AG04450 (cell line): ENCODE measurements around the gene DNAJC1. TPM values are rescaled to one million over a fixed set of nuclear protein-coding genes. Genes with fewer than 3 reads are reported as not detected.

Experiments
- CTCF ChIA-PET: fragments of 300-600, 350-600 bp; formaldehyde crosslinking; extraction: SDS; loops from one replicate; lab custom pipeline; 2022; ENCODE audit warnings: antibody characterized with exemption, inconsistent platforms; lab: Charles Lee
- POLR2A ChIA-PET: fragments of 350-600 bp; formaldehyde crosslinking; extraction: SDS; loops from one replicate; lab custom pipeline; 2021; ENCODE audit warnings: antibody characterized with exemption, inconsistent platforms; lab: Yijun Ruan, JAX
- DNase-seq: peaks from one replicate; pipeline ENCODE4 v3.0.0-alpha.2; 2011; ENCODE audit warnings: low read depth, low spot score
- H3K27ac ChIP-seq: one replicate; pipeline ENCODE4 v1.5.1; 2012; ENCODE audit warnings: low read depth, low read length, control low read depth
- H3K27me3 ChIP-seq: one replicate; pipeline ENCODE4 v1.6.0; 2012; ENCODE audit warnings: low read length; ENCODE audit not compliant: control insufficient read depth, insufficient read depth
- H3K4me3 ChIP-seq: 2 replicates; pipeline ENCODE4 v1.5.1; 2011; ENCODE audit warnings: mild to moderate bottlenecking, low read depth, low read length, control low read depth
- H3K9me3 ChIP-seq: 2 replicates; pipeline ENCODE4 v1.5.1; 2012; ENCODE audit warnings: low read length; ENCODE audit not compliant: control insufficient read depth, insufficient read depth
- polyA plus RNA-seq: library from polyadenylated mRNA; depleted of rRNA; stranded (reverse); fragments of >200 nt; gene quantifications from 2 replicates; pipeline ENCODE4 v1.2.3, GENCODE V29; 2011
- TF ChIP-seq, protein P1 (sequence below): IDR thresholded peaks from 2 replicates; pipeline ENCODE4 v1.5.1; 2011; ENCODE audit warnings: low read depth, low read length, control low read depth, inconsistent platforms

Gene DNAJC1
- polyA plus RNA-seq, 1 experiment: 21.5 TPM

DNA sequence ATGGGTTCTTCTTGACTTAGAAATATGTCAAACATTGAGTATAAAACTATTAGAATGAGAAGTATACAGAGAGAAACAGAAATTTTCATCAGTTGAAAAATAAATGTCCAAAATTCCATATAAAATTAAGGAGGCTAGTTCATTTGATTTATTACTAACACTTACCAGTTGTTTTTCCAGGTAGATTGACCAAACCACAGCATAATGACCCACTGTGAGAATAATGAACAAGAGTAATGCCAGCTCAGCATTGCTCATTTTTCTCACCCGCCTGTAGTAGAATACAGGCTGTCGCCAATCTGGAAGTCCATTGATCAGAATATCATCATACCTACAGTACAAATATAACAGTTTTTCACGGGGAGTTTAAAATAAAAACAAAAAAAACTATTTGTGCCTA lies 82.9 kb downstream of the DNAJC1 start:
- Histone ChIP-seq H3K27me3 (no peaks in the 10 kb centered on the region), H3K27ac (no peak overlapping the region), H3K4me3 (no peak overlapping the region), H3K9me3 (no peaks in the 10 kb centered on the region)
- TF ChIP-seq, protein P1, sequence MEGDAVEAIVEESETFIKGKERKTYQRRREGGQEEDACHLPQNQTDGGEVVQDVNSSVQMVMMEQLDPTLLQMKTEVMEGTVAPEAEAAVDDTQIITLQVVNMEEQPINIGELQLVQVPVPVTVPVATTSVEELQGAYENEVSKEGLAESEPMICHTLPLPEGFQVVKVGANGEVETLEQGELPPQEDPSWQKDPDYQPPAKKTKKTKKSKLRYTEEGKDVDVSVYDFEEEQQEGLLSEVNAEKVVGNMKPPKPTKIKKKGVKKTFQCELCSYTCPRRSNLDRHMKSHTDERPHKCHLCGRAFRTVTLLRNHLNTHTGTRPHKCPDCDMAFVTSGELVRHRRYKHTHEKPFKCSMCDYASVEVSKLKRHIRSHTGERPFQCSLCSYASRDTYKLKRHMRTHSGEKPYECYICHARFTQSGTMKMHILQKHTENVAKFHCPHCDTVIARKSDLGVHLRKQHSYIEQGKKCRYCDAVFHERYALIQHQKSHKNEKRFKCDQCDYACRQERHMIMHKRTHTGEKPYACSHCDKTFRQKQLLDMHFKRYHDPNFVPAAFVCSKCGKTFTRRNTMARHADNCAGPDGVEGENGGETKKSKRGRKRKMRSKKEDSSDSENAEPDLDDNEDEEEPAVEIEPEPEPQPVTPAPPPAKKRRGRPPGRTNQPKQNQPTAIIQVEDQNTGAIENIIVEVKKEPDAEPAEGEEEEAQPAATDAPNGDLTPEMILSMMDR: no peak
- CTCF ChIA-PET: interaction anchor here (0.6 kb wide), 1 partner anchor 33 kb away, joined by 6 read pairs; no protein-coding TSS in a partner anchor
- POLR2A ChIA-PET: no interaction called here
- DNase-seq: no peak

DNA sequence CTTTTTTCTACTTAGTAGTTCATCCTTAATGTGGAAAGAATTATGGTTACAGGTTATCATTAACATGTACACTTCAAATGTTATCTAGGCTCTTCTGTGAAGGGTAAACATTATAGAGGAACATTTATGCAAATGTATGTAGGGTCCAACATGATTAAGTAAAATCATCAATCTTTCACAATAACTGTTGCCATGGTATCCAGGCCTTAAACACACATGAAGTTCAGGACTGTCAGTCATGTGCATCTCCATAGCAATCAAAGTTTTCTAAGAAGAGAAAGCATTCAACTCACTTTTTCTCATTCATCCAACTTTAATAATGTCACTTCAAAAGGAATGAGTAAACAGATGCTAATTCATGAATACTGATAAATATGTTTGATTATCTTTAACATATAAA lies 83.6 kb downstream of the DNAJC1 start:
- no peaks in the 10 kb centered on the region for H3K9me3 ChIP-seq
- H3K27ac ChIP-seq: no peak overlapping the region
- H3K4me3 ChIP-seq: no peak overlapping the region
- no peaks in the 10 kb centered on the region for H3K27me3 ChIP-seq
- ChIA-PET POLR2A (no interaction called here), CTCF (no interaction called here)
- TF ChIP-seq, protein P1: no peak
- no peak for DNase-seq

DNA sequence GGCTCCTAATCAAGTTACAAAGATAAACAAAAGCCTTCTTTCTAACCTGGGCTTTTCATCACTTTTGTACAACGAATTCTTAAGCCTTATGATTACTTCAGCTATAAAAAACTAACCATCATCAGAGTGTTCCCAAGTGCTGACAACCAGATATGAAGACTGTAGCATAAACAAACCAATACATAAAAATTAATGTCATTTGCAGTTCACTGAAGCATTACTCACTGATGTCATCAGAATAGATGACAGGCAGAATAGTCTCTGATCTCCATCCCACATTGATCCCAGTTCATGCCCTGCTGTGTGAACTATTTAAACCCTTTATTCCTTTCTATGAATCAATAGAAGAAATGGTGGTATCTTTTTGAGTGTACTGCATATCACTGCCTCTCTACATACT lies 84.4 kb downstream of the DNAJC1 start:
- TF ChIP-seq, protein P1: no peak
- DNase-seq: no peak
- H3K4me3 ChIP-seq: no peak overlapping the region
- no peaks in the 10 kb centered on the region for H3K9me3 ChIP-seq
- H3K27ac ChIP-seq: no peak overlapping the region
- CTCF ChIA-PET: no interaction called here
- POLR2A ChIA-PET: no interaction called here
- no peaks in the 10 kb centered on the region for H3K27me3 ChIP-seq

DNA sequence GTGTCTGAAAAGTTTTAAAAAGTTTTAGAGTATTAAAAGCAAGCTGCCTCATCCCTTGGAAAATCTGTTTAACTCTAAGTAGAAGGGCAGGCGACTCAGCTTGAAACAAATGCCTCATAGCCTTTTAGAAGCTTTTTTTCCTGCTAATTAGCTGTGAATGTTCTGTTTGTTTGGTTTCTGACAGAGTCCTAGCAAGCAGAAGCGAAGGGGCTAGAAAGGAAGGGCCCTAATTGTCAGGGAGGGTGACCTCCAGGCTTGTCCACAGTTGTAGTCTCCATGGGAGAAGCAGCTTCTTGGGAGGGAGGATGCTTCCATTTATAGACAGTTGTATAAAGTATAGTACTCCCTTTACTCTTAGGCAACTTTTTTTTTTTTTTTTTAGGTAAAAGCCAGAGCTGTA lies 90.9 kb downstream of the DNAJC1 start:
- DNase-seq: no peak
- POLR2A ChIA-PET: no interaction called here

DNA sequence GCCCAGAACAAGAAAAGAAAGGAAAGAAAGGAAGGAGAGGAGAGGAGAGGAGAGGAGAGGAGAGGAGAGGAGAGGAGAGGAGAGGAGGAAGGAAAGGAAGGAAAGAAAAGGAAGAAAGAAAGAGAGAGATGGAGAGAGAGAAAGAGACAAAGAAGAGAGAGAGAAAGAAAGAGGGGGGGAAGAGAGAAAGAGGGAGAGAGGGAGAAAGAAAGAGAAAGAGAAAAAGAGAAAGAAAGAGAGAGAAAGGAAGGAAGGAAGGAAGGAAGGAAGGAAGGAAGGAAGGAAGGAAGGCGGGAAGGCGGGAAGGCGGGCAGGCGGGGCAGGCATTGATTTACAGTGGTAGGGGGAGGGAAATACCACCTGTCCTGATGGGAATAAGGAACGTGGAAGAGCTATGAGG lies 92.7 kb downstream of the DNAJC1 start:
- TF ChIP-seq, protein P1: no peak
- ChIA-PET CTCF (no interaction called here), POLR2A (no interaction called here)
- H3K27me3 ChIP-seq: no peaks in the 10 kb centered on the region
- H3K9me3 ChIP-seq: no peaks in the 10 kb centered on the region
- no peak for DNase-seq
- H3K27ac ChIP-seq: no peak overlapping the region
- no peak overlapping the region for H3K4me3 ChIP-seq

More for the DNA sequence above, 90.9 kb downstream of the DNAJC1 start:
- CTCF ChIA-PET: interaction anchor here (1.4 kb wide), 1 partner anchor 180 kb away, joined by 4 read pairs; no protein-coding TSS in a partner anchor
- TF ChIP-seq, protein P1: no peak
- no peaks in the 10 kb centered on the region for H3K9me3 ChIP-seq
- H3K4me3 ChIP-seq: no peak overlapping the region
- no peaks in the 10 kb centered on the region for H3K27me3 ChIP-seq
- H3K27ac ChIP-seq: no peak overlapping the region
